Measurements from ENCODE around the gene GPRC5A. TPM values are rescaled to one million over a fixed set of nuclear protein-coding genes. Genes with fewer than 3 reads are reported as not detected.

GPRC5A gene
- total RNA-seq, 4 donors from 2014 or later = 7.0 to 166 (median 116) TPM

DNA sequence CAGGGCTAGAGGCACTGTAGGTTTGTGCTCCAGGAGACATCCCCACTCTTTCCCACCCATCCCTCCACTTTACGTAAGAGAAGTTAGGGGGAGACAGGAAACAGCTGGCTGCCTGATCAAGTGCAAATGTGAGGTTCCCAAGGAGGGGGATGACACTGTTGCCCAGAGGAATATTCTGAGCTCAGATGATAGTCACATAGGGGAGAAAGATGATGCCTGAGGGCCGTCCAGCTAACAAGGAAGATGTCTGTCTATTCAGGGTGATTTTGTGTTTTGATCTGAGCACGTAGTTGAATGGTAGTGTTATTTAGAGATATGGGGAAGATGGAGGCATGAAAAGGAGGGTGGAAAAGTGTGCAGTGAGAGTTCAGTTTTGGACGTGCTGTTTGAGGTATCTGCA lies 74.5 kb downstream of the GPRC5A start:
- H3K4me1 ChIP-seq = no peaks in the 10 kb centered on the region
- WGBS, 2 donors (ENCODE audit: low coverage in 1 of 2) = 62 to 80% methylated on average over 3 to 4 of the region's 4 CpGs
- DNase-seq = no peak
- intact Hi-C loops (cut with DNase I; ENCODE audit: low total_unique reads) (no loop called here), in situ Hi-C loops (cut with MboI; ENCODE audit: low pct_ligation_motif_present in 1 of 4, low pct_unique_long_range_greater_than_20kb in 1 of 4, low sequenced_read_pairs in 3 of 4) (no loop called here)
- no peaks in the 10 kb centered on the region for H3K9me3 ChIP-seq
- TF ChIP-seq EP300 (IDR thresholded peaks at IDR 0.05; ENCODE audit: low read depth) = no peak
- H3K27me3 ChIP-seq = no peaks in the 10 kb centered on the region
- no peaks in the 10 kb centered on the region for H3K36me3 ChIP-seq
- H3K27ac ChIP-seq = no peak overlapping the region
- no peak overlapping the region for H3K4me3 ChIP-seq

Other genes with a start within 250 kb of the GPRC5A start
- gene GPR19, start 195.4 kb upstream of the GPRC5A start, total RNA-seq = not detected
- 10 to 100 TPM; 14.1 to 58.3 (median 54.1) TPM for gene CDKN1B, start 174.2 kb upstream of the GPRC5A start, total RNA-seq
- gene APOLD1, start 105.9 kb upstream of the GPRC5A start, total RNA-seq = 10 to 100 TPM in 2 of 4 donors, 1 to 10 TPM in 2; 3.0 to 11.3 (median 7.7) TPM
- 10 to 100 TPM; 22.1 to 47.8 (median 31.8) TPM for gene DDX47, start 78.2 kb upstream of the GPRC5A start, total RNA-seq
- under 1 TPM in 1 of 4 donors, not detected in 3; 0.48 TPM for gene GPRC5D, start 60.6 kb downstream of the GPRC5A start, total RNA-seq
- 10 to 100 TPM; 10.3 to 74.4 (median 37.4) TPM for gene HEBP1, start 108.7 kb downstream of the GPRC5A start, total RNA-seq
- gene FAM234B, start 152.8 kb downstream of the GPRC5A start, total RNA-seq = 1 to 10 TPM in 3 of 4 donors, under 1 TPM in 1; 0.60 to 2.6 (median 1.8) TPM
- gene GSG1, start 212.1 kb downstream of the GPRC5A start, total RNA-seq = not detected